GM23338 (cell line): ENCODE measurements around the gene RNF26. TPM values are rescaled to one million over a fixed set of nuclear protein-coding genes. Genes with fewer than 3 reads are reported as not detected.

ENCODE experiments used
- ATAC-seq: fragments of 200-7000 bp; cut with Tn5 transposase; 3 replicates; pipeline ENCODE4 v1.9.1; 2020
- DNase-seq: peaks from one replicate; pipeline ENCODE4 v3.0.0-alpha.2; 2015; ENCODE audit warnings: low spot score
- H2AFZ ChIP-seq: fragments of 200-600 bp; sonication (generic); 2 replicates; pipeline ENCODE4 v1.8.0; 2016; ENCODE audit warnings: antibody characterized with exemption, mild to moderate bottlenecking, moderate library complexity
- H3F3A ChIP-seq: fragments of 200-600 bp; sonication (generic); replicated peaks from 2 replicates; pipeline ENCODE4 v1.8.0; 2017; ENCODE audit warnings: antibody characterized with exemption, mixed run types, low read depth
- H3K27ac ChIP-seq: fragments of 200-600 bp; sonication (generic); 2 replicates; pipeline ENCODE4 v1.6.1; 2016; ENCODE audit warnings: low read depth
- H3K27me3 ChIP-seq: fragments of 200-600 bp; sonication (generic); 2 replicates; pipeline ENCODE4 v1.8.0; 2016; ENCODE audit warnings: mild to moderate bottlenecking, mixed run types, moderate library complexity; ENCODE audit not compliant: insufficient read depth
- H3K36me3 ChIP-seq: fragments of 200-600 bp; sonication (generic); 2 replicates; pipeline ENCODE4 v1.8.0; 2016; ENCODE audit warnings: mild to moderate bottlenecking; ENCODE audit not compliant: insufficient read depth
- H3K4me1 ChIP-seq: fragments of 200-600 bp; sonication (generic); 2 replicates; pipeline ENCODE4 v1.8.0; 2016; ENCODE audit warnings: mild to moderate bottlenecking, moderate library complexity; ENCODE audit not compliant: insufficient read depth
- H3K4me2 ChIP-seq: fragments of 200-600 bp; sonication (generic); 2 replicates; pipeline ENCODE4 v1.7.1; 2017; ENCODE audit warnings: mixed run types
- H3K4me3 ChIP-seq: fragments of 200-600 bp; sonication (generic); 2 replicates; pipeline ENCODE4 v1.6.1; 2016; ENCODE audit warnings: mixed run types
- H3K79me2 ChIP-seq: fragments of 200-600 bp; sonication (generic); replicated peaks from 2 replicates; pipeline ENCODE4 v1.8.0; 2017; ENCODE audit warnings: mild to moderate bottlenecking; ENCODE audit not compliant: insufficient read depth
- H3K9me2 ChIP-seq: fragments of 200-600 bp; sonication (generic); 2 replicates; pipeline ENCODE4 v1.8.0; 2017; ENCODE audit not compliant: insufficient read depth
- H4K20me1 ChIP-seq: fragments of 200-600 bp; sonication (generic); replicated peaks from 2 replicates; pipeline ENCODE4 v1.8.0; 2017; ENCODE audit warnings: mild to moderate bottlenecking; ENCODE audit not compliant: insufficient read depth
- H3K27ac Mint-ChIP-seq: 2 replicates; pipeline ENCODE4 v1.8.0; 2020; ENCODE audit warnings: inconsistent platforms, mild to moderate bottlenecking, moderate library complexity, mixed read lengths
- H3K27me3 Mint-ChIP-seq: 3 replicates; pipeline ENCODE4 v1.8.0; 2022; ENCODE audit warnings: low read depth, mild to moderate bottlenecking, moderate library complexity, mixed read lengths, inconsistent platforms; ENCODE audit not compliant: insufficient read depth, poor library complexity
- H3K36me3 Mint-ChIP-seq: 3 replicates; pipeline ENCODE4 v1.8.0; 2021; ENCODE audit warnings: low read depth, mild to moderate bottlenecking, inconsistent platforms, moderate library complexity, mixed read lengths
- H3K4me1 Mint-ChIP-seq: 3 replicates; pipeline ENCODE4 v1.8.0; 2020; ENCODE audit warnings: mild to moderate bottlenecking, inconsistent platforms, mixed read lengths
- H3K4me3 Mint-ChIP-seq: 3 replicates; pipeline ENCODE4 v1.8.0; 2021; ENCODE audit warnings: moderate library complexity, mild to moderate bottlenecking, inconsistent platforms, mixed read lengths
- H3K9me3 Mint-ChIP-seq: 3 replicates; pipeline ENCODE4 v1.8.0; 2020; ENCODE audit warnings: moderate library complexity, mild to moderate bottlenecking, inconsistent platforms, mixed read lengths
- CREB1 ChIP-seq: fragments of 250-450 bp; sonication (Bioruptor Pico); IDR thresholded peaks from 2 replicates; pipeline ENCODE4 v1.5.0; 2020; ENCODE audit warnings: low read depth, mild to moderate bottlenecking, moderate library complexity
- EZH2phosphoT487 ChIP-seq: fragments of 200-600 bp; sonication (generic); IDR thresholded peaks from one replicate; pipeline ENCODE4 v1.8.1; 2018; ENCODE audit warnings: antibody characterized with exemption; ENCODE audit not compliant: unreplicated experiment
- JUNB ChIP-seq: IDR thresholded peaks from one replicate; pipeline ENCODE4 v1.6.1; 2016; ENCODE audit warnings: antibody characterized with exemption; ENCODE audit not compliant: unreplicated experiment
- POLR2AphosphoS5 ChIP-seq: IDR thresholded peaks from 2 replicates; pipeline ENCODE4 v1.6.1; 2016; ENCODE audit warnings: antibody characterized with exemption, low read depth
- STAT1 ChIP-seq: IDR thresholded peaks from one replicate; pipeline ENCODE4 v1.6.1; 2016; ENCODE audit warnings: antibody characterized with exemption; ENCODE audit not compliant: unreplicated experiment
- ZNF331 ChIP-seq: fragments of 250-450 bp; sonication (Bioruptor Pico); IDR thresholded peaks from 2 replicates; pipeline ENCODE4 v1.5.0; 2020; ENCODE audit warnings: low read depth, mild to moderate bottlenecking, moderate library complexity
- polyA plus RNA-seq: library from polyadenylated mRNA; unstranded; fragments of >200 nt; fragmentation: Nextera tagmentation; extraction: Ambion mirVana; gene quantifications from 2 replicates; pipeline ENCODE4 v1.2.1, GENCODE V29; 2016
- total RNA-seq: library from RNA; depleted of rRNA; stranded (reverse); fragments of >200 nt; shearing (Covaris generic); gene quantifications from 2 replicates; pipeline ENCODE4 v1.2.3, GENCODE V29; 2014
- TF ChIP-seq, protein P1 (sequence below): IDR thresholded peaks from one replicate; pipeline ENCODE4 v1.6.1; 2018; ENCODE audit warnings: antibody characterized with exemption; ENCODE audit not compliant: unreplicated experiment
- TF ChIP-seq, protein P2 (sequence below), 2 experiments: fragments of 200-600 bp in 1 of 2; sonication (generic) in 1 of 2; conservative IDR thresholded peaks; 2 replicates each; pipeline versions ENCODE4 v1.5.1 to v1.6.1; 2016 to 2017; ENCODE audit warnings: antibody characterized with exemption in 2 of 2, low read depth in 2 of 2, mild to moderate bottlenecking in 2 of 2, moderate library complexity in 1 of 2
- TF ChIP-seq, protein P3 (sequence below): IDR thresholded peaks from 2 replicates; pipeline ENCODE4 v1.6.1; 2016; ENCODE audit warnings: antibody characterized with exemption

The RNF26 gene
- total and polyA plus RNA-seq, 2 experiments from 2014 or later = 31.8 to 58.3 TPM

DNA sequence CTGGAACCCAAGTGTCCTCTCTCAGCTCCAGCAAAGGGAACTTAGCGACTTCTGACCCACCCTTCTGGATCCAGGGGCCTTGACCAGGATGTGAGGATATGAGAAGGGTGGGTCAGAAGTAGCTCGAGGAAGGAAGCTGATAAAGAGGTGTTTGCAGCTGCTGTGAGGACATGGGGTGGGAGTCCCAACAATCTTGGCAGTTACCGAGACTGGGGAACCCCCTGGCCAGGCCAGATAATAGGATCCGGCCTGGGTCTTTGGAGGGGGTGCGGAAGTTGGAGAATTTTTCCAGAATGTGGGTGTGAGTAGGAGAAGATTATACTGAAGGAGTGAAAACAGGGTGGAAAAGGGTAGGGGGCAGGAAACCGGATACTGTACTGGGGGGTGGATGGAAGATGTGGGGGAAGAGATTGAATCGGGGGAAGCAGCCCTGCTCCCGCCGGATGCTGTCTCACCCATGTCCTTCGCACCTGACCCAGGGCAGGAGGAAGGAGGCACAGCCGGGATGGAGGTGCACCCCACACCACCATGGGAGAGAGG is 14.6 kb upstream of the RNF26 start:
- peaks cover 48% of the 10 kb centered on the region for H3K27me3 Mint-ChIP-seq
- peaks cover 39% of the 10 kb centered on the region for H3K27me3 ChIP-seq
- peaks cover 22% of the 10 kb centered on the region for H3F3A ChIP-seq
- H2AFZ ChIP-seq = no peak overlapping the region
- DNase-seq = no peak
- H3K4me2 ChIP-seq = peak overlapping the region; percentile 98
- no peak for TF ChIP-seq JUNB
- TF ChIP-seq, protein P1, sequence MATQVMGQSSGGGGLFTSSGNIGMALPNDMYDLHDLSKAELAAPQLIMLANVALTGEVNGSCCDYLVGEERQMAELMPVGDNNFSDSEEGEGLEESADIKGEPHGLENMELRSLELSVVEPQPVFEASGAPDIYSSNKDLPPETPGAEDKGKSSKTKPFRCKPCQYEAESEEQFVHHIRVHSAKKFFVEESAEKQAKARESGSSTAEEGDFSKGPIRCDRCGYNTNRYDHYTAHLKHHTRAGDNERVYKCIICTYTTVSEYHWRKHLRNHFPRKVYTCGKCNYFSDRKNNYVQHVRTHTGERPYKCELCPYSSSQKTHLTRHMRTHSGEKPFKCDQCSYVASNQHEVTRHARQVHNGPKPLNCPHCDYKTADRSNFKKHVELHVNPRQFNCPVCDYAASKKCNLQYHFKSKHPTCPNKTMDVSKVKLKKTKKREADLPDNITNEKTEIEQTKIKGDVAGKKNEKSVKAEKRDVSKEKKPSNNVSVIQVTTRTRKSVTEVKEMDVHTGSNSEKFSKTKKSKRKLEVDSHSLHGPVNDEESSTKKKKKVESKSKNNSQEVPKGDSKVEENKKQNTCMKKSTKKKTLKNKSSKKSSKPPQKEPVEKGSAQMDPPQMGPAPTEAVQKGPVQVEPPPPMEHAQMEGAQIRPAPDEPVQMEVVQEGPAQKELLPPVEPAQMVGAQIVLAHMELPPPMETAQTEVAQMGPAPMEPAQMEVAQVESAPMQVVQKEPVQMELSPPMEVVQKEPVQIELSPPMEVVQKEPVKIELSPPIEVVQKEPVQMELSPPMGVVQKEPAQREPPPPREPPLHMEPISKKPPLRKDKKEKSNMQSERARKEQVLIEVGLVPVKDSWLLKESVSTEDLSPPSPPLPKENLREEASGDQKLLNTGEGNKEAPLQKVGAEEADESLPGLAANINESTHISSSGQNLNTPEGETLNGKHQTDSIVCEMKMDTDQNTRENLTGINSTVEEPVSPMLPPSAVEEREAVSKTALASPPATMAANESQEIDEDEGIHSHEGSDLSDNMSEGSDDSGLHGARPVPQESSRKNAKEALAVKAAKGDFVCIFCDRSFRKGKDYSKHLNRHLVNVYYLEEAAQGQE = no peak
- TF ChIP-seq ZNF331 (CRISPR knock-in tag) = no peak
- TF ChIP-seq, protein P2, sequence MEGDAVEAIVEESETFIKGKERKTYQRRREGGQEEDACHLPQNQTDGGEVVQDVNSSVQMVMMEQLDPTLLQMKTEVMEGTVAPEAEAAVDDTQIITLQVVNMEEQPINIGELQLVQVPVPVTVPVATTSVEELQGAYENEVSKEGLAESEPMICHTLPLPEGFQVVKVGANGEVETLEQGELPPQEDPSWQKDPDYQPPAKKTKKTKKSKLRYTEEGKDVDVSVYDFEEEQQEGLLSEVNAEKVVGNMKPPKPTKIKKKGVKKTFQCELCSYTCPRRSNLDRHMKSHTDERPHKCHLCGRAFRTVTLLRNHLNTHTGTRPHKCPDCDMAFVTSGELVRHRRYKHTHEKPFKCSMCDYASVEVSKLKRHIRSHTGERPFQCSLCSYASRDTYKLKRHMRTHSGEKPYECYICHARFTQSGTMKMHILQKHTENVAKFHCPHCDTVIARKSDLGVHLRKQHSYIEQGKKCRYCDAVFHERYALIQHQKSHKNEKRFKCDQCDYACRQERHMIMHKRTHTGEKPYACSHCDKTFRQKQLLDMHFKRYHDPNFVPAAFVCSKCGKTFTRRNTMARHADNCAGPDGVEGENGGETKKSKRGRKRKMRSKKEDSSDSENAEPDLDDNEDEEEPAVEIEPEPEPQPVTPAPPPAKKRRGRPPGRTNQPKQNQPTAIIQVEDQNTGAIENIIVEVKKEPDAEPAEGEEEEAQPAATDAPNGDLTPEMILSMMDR (conservative IDR thresholded peaks at IDR 0.05; ENCODE audit: low read depth in 2 of 2) = no peak
- no peak for TF ChIP-seq CREB1 (CRISPR knock-in tag)
- no peak for TF ChIP-seq EZH2phosphoT487
- H3K9me2 ChIP-seq = no peaks in the 10 kb centered on the region
- H3K27ac Mint-ChIP-seq = no peak overlapping the region
- no peaks in the 10 kb centered on the region for H3K36me3 Mint-ChIP-seq
- H3K9me3 Mint-ChIP-seq = no peaks in the 10 kb centered on the region
- H3K27ac ChIP-seq = no peak overlapping the region; the same call in 1 of the 2 replicates
- H3K36me3 ChIP-seq = no peaks in the 10 kb centered on the region
- peak overlapping the region; percentile 80; the same call in 1 of the 2 replicates for H3K4me3 ChIP-seq
- H3K4me1 ChIP-seq = peaks cover 47% of the 10 kb centered on the region
- no peak for ATAC-seq
- peaks cover 38% of the 10 kb centered on the region for H3K4me1 Mint-ChIP-seq
- no peaks in the 10 kb centered on the region for H3K79me2 ChIP-seq
- peak overlapping the region; percentile 40 for H3K4me3 Mint-ChIP-seq
- H4K20me1 ChIP-seq = 0 out of 2 replicates have a peak, but pooled peaks cover 1% of the 10 kb centered on the region

DNA sequence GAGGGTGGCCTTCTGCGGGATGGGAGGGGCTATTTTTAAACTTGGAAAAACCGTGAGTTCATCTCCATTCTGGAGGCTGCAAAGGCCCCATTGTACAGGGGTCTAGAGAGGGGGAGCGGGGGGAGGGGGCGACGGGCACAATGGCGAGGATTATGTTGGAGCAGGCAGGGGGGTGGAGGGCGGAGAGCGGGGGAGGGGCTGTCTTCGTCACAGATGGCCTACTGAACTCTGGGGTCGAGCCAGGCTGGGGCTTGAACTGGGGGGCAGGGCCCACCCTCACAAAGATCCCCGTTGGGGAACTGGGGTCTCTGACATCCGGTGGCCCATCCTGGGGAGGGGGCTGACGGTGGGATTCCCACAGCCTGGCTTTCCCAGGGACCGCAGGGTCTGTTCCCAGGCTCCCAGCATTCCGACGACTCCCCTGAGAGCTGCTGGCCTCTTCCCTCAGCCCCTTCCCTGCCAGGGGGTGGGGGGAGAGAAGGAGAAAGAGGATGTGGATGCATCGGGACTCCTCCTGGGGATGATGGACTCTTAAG is 14.0 kb upstream of the RNF26 start:
- Mint-ChIP-seq H3K4me3 (peak overlapping the region; percentile 61), H3K9me3 (no peaks in the 10 kb centered on the region), H3K27ac (no peak overlapping the region), H3K4me1 (peaks cover 37% of the 10 kb centered on the region), H3K36me3 (no peaks in the 10 kb centered on the region), H3K27me3 (peaks cover 42% of the 10 kb centered on the region)
- H3K9me2 ChIP-seq = no peaks in the 10 kb centered on the region
- H3K36me3 ChIP-seq = no peaks in the 10 kb centered on the region
- no peaks in the 10 kb centered on the region for H3K79me2 ChIP-seq
- peaks cover 33% of the 10 kb centered on the region for H3K27me3 ChIP-seq
- no peaks in the 10 kb centered on the region for H4K20me1 ChIP-seq
- DNase-seq (peak; percentile 68), ATAC-seq (peak; percentile 1; the same call in 2 of the 3 replicates)
- peak overlapping the region; percentile 80 for H3K4me3 ChIP-seq
- peak overlapping the region; percentile 43; the same call in 1 of the 2 replicates for H2AFZ ChIP-seq
- H3K4me2 ChIP-seq = peak overlapping the region; percentile 98
- H3K27ac ChIP-seq = peak overlapping the region; percentile 88; the same call in 1 of the 2 replicates
- H3F3A ChIP-seq = peaks cover 22% of the 10 kb centered on the region
- peaks cover 45% of the 10 kb centered on the region for H3K4me1 ChIP-seq
- TF ChIP-seq POLR2AphosphoS5 (no peak), EZH2phosphoT487 (no peak), JUNB (no peak), CREB1 (CRISPR knock-in tag) (no peak), ZNF331 (CRISPR knock-in tag) (no peak), STAT1 (no peak)
- TF ChIP-seq, protein P3, sequence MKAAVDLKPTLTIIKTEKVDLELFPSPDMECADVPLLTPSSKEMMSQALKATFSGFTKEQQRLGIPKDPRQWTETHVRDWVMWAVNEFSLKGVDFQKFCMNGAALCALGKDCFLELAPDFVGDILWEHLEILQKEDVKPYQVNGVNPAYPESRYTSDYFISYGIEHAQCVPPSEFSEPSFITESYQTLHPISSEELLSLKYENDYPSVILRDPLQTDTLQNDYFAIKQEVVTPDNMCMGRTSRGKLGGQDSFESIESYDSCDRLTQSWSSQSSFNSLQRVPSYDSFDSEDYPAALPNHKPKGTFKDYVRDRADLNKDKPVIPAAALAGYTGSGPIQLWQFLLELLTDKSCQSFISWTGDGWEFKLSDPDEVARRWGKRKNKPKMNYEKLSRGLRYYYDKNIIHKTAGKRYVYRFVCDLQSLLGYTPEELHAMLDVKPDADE = peak; percentile 21; the same call in 1 of the 2 replicates
- TF ChIP-seq, protein P1 = peak; percentile 22
- TF ChIP-seq, protein P2 (conservative IDR thresholded peaks at IDR 0.05; ENCODE audit: low read depth in 2 of 2) = no peak
